ENCODE results near the gene AGMO.

Gene AGMO

DNA sequence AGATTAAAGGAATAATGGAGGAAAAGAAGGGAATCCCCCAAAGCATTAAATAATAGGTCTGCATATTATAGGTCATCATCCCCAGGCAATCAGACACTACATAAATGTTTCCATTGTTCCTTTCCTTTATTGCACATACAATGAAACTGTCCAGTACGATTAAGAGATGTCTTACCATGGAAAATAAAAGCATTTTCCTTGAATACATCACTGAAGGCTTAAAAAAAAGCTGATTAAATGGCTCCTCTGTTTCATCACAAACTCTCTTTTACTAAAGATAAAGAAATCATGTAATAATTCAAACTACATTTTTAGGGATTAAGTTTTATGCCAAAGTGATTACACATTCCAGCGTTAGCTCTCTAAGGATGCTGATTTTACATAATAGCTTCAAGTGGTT lies 316.0 kb downstream of the AGMO start:
- H3K27ac ChIP-seq, result no peak overlapping the region
- no peaks in the 10 kb centered on the region for H3K9me3 ChIP-seq (ENCODE audit: control insufficient read depth, low read length)
- no peak overlapping the region for H3K4me3 ChIP-seq (ENCODE audit: low read depth, low read length)
- no peak overlapping the region for H3K4me2 ChIP-seq (ENCODE audit: low read length)
- no peaks in the 10 kb centered on the region for H3K4me1 ChIP-seq
- no peak overlapping the region for H3K9ac ChIP-seq
- TF ChIP-seq, protein P1, sequence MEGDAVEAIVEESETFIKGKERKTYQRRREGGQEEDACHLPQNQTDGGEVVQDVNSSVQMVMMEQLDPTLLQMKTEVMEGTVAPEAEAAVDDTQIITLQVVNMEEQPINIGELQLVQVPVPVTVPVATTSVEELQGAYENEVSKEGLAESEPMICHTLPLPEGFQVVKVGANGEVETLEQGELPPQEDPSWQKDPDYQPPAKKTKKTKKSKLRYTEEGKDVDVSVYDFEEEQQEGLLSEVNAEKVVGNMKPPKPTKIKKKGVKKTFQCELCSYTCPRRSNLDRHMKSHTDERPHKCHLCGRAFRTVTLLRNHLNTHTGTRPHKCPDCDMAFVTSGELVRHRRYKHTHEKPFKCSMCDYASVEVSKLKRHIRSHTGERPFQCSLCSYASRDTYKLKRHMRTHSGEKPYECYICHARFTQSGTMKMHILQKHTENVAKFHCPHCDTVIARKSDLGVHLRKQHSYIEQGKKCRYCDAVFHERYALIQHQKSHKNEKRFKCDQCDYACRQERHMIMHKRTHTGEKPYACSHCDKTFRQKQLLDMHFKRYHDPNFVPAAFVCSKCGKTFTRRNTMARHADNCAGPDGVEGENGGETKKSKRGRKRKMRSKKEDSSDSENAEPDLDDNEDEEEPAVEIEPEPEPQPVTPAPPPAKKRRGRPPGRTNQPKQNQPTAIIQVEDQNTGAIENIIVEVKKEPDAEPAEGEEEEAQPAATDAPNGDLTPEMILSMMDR (IDR thresholded peaks at IDR 0.05), result no peak
- no peaks in the 10 kb centered on the region for H3K79me2 ChIP-seq
- H2AFZ ChIP-seq, result no peak overlapping the region
- H3K36me3 ChIP-seq (ENCODE audit: control insufficient read depth, insufficient read depth, low read length), result no peaks in the 10 kb centered on the region
- no peaks in the 10 kb centered on the region for H3K27me3 ChIP-seq (ENCODE audit: control insufficient read depth, insufficient read depth, low read length)

DNA sequence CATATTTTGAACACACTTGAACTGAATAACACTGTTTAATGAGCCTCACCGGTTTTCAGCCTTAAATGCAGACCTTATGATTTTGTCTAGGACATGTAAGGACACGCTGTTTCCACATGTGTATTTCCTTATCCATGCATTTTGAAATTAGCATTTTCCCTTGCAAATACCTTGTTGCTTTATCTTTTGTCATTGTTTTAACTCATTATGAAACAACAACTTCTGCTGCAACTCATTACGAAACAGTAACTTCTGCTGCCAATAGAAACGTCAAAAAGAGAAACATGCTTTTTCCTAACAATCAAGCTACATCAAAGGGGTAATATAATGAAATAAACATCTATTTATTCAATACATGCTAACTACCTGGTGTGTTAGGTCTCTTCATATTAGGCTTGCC lies 322.0 kb downstream of the AGMO start:
- Histone ChIP-seq H3K9me3 (ENCODE audit: control insufficient read depth, low read length) (no peaks in the 10 kb centered on the region), H3K4me1 (no peaks in the 10 kb centered on the region), H3K27ac (no peak overlapping the region), H3K79me2 (no peaks in the 10 kb centered on the region), H3K4me3 (ENCODE audit: low read depth, low read length) (no peak overlapping the region), H3K27me3 (ENCODE audit: control insufficient read depth, insufficient read depth, low read length) (no peaks in the 10 kb centered on the region), H3K4me2 (ENCODE audit: low read length) (no peak overlapping the region), H2AFZ (no peak overlapping the region), H3K36me3 (ENCODE audit: control insufficient read depth, insufficient read depth, low read length) (no peaks in the 10 kb centered on the region), H3K9ac (no peak overlapping the region)
- TF ChIP-seq, protein P1 (IDR thresholded peaks at IDR 0.05), result no peak

DNA sequence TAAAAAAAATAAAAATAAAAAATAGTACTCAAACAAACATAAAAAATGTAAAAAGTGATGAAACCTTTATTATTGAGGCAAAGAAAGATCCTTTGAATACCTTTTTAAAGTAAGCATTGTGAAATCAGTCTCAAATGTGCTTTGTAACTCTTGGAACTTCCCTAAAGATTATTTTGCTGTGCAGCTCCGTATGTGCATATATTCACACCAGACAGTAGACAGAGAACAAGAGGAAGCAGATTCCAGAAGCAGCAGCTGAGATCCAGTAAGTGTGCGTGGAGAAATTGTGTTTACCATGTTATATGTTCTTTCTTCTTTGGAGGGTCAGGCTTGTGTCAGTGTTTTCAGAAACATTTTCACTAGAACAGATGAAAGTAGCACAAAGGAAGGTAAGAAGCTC lies 324.9 kb downstream of the AGMO start:
- Histone ChIP-seq H3K9me3 (ENCODE audit: control insufficient read depth, low read length) (no peaks in the 10 kb centered on the region), H3K4me1 (no peaks in the 10 kb centered on the region), H3K27ac (no peak overlapping the region), H3K4me2 (ENCODE audit: low read length) (no peak overlapping the region), H3K27me3 (ENCODE audit: control insufficient read depth, insufficient read depth, low read length) (no peaks in the 10 kb centered on the region), H3K79me2 (no peaks in the 10 kb centered on the region), H3K4me3 (ENCODE audit: low read depth, low read length) (no peak overlapping the region), H3K9ac (no peak overlapping the region), H2AFZ (no peak overlapping the region), H3K36me3 (ENCODE audit: control insufficient read depth, insufficient read depth, low read length) (no peaks in the 10 kb centered on the region)
- TF ChIP-seq, protein P1 (IDR thresholded peaks at IDR 0.05), result no peak

DNA sequence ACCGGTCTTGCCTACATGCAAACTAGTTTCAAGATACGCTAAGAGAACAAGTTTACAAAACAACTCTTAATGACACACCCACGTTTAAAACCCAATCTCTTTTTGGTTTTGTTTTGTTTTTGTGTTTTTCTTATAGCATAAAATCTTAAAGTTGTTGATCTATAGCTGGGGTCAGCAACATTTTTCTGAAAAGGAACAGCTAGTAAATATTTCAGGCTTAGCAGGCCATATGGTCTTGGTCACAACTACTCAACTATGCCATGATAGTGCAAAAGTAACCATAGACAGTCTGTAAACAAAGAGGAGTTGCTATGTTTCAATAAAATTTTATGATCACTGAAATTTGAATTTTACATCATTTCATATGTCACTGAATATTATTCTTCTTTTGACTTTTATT lies 327.4 kb downstream of the AGMO start:
- TF ChIP-seq, protein P1 (IDR thresholded peaks at IDR 0.05), result no peak
- Histone ChIP-seq H2AFZ (no peak overlapping the region), H3K9ac (no peak overlapping the region), H3K27me3 (ENCODE audit: control insufficient read depth, insufficient read depth, low read length) (no peaks in the 10 kb centered on the region), H3K4me3 (ENCODE audit: low read depth, low read length) (no peak overlapping the region), H3K27ac (no peak overlapping the region), H3K36me3 (ENCODE audit: control insufficient read depth, insufficient read depth, low read length) (no peaks in the 10 kb centered on the region), H3K4me1 (no peaks in the 10 kb centered on the region), H3K9me3 (ENCODE audit: control insufficient read depth, low read length) (no peaks in the 10 kb centered on the region), H3K79me2 (no peaks in the 10 kb centered on the region), H3K4me2 (ENCODE audit: low read length) (no peak overlapping the region)

DNA sequence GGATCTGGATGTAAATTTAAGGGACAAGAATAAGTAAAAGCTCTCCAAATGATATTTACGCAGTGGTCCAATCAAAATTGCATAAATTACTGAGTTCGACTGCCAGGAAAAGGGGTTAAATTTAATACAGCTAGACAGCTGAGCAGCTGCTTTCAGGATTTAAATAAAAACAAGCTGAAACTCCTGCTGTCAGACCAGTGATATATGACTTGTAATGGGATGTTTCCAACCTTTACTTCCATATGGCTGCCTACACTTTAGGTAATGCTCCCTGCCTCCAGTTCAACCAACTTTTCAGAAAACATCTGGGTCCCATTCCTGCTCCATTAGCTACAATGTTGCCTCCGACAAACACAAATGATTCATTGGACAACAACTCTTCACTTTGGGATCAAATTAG lies 333.0 kb downstream of the AGMO start:
- Histone ChIP-seq H3K36me3 (ENCODE audit: control insufficient read depth, insufficient read depth, low read length) (no peaks in the 10 kb centered on the region), H3K79me2 (no peaks in the 10 kb centered on the region), H3K27me3 (ENCODE audit: control insufficient read depth, insufficient read depth, low read length) (no peaks in the 10 kb centered on the region), H3K9ac (no peak overlapping the region), H3K4me2 (ENCODE audit: low read length) (no peak overlapping the region), H3K4me3 (ENCODE audit: low read depth, low read length) (no peak overlapping the region), H3K4me1 (no peaks in the 10 kb centered on the region), H3K27ac (no peak overlapping the region), H2AFZ (no peak overlapping the region), H3K9me3 (ENCODE audit: control insufficient read depth, low read length) (no peaks in the 10 kb centered on the region)
- TF ChIP-seq, protein P1 (IDR thresholded peaks at IDR 0.05), result no peak

Data from parathyroid adenoma (tissue), 2 donors.